Tibial nerve (tissue), 3 donors: ENCODE results near the gene CXCL8.
"Not testable (repeated sequence)": the region's sequence is repeated elsewhere in the genome, so short reads cannot be mapped to it uniquely, and the experiment has no call there.

Experiments
- CTCF ChIP-seq, 5 experiments: fragments of 200-600 bp in 3 of 5; fragments of 450-650 bp in 2 of 5; sonication (generic) in 3 of 5; IDR thresholded peaks; one replicate each; pipeline ENCODE4 v1.5.1; 2016 to 2019; ENCODE audit warnings: antibody characterized with exemption in 5 of 5, mild to moderate bottlenecking in 3 of 5, moderate library complexity in 2 of 5
- POLR2A ChIP-seq, 2 donors: fragments of 450-650 bp; IDR thresholded peaks; one replicate each; pipeline ENCODE4 v1.6.1; 2017; ENCODE audit warnings: antibody characterized with exemption in 2 of 2, mild to moderate bottlenecking in 2 of 2, moderate library complexity in 2 of 2

- TF ChIP-seq CTCF, POLR2A (IDR thresholded peaks at IDR 0.05): not testable (repeated sequence)
Measured at GRCh38 chr4:73691201-73691600, 49.2 kb upstream of the CXCL8 start.
